ENCODE measurements around the gene LRRC45.

The LRRC45 gene

DNA sequence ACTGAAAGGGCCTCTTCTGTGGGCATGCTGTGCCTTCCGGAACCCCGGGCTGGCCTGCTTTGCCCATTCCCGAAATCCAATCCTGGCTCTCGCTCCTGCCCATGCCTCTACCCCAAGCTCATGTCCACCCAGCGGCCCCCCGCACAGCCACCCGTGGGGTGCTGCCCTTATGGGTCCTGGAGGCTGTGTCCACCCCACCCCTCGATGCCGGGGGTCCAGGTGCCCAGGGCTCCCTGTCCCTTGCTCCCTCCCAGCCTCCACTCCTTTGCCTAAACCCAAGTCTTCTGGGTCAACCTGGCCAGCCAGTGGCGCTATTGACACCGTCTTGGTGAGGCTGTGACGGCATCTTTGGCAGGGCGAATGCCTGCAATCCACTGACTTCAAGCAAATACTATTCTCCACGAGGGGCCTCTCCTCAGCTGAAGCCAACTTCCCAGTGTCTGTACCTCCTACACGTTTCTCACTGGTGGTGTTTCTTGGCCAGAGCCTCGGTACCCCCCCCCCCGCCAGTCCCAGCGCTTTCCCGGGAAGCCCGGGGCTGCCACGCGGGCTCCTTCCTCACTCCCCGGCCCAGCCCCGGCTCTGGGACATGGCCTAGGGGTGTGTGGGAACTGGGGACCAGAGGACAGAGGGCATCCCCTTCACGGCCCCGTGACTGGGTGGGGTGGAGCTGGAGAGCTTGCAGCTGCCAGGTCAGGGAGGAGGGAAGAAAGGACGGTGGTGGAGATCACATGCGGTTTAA, 54.7 kb downstream of the LRRC45 start:
- H3K36me3 ChIP-seq = peaks cover 29 to 50% (median 47%) of the 10 kb centered on the region in 3 donors
- no peaks in the 10 kb centered on the region for H3K9me3 ChIP-seq
- no peak for DNase-seq
- no peaks in the 10 kb centered on the region for H3K27me3 ChIP-seq
- intact Hi-C loops (cut with DNase I; ENCODE audit: low total_unique reads) = no loop called here
- H3K4me3 ChIP-seq = no peak overlapping the region
- no peak overlapping the region for H3K27ac ChIP-seq
- H3K4me1 ChIP-seq = no peaks in the 10 kb centered on the region
- TF ChIP-seq, protein P1, sequence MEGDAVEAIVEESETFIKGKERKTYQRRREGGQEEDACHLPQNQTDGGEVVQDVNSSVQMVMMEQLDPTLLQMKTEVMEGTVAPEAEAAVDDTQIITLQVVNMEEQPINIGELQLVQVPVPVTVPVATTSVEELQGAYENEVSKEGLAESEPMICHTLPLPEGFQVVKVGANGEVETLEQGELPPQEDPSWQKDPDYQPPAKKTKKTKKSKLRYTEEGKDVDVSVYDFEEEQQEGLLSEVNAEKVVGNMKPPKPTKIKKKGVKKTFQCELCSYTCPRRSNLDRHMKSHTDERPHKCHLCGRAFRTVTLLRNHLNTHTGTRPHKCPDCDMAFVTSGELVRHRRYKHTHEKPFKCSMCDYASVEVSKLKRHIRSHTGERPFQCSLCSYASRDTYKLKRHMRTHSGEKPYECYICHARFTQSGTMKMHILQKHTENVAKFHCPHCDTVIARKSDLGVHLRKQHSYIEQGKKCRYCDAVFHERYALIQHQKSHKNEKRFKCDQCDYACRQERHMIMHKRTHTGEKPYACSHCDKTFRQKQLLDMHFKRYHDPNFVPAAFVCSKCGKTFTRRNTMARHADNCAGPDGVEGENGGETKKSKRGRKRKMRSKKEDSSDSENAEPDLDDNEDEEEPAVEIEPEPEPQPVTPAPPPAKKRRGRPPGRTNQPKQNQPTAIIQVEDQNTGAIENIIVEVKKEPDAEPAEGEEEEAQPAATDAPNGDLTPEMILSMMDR (IDR thresholded peaks at IDR 0.05) = no peak

DNA sequence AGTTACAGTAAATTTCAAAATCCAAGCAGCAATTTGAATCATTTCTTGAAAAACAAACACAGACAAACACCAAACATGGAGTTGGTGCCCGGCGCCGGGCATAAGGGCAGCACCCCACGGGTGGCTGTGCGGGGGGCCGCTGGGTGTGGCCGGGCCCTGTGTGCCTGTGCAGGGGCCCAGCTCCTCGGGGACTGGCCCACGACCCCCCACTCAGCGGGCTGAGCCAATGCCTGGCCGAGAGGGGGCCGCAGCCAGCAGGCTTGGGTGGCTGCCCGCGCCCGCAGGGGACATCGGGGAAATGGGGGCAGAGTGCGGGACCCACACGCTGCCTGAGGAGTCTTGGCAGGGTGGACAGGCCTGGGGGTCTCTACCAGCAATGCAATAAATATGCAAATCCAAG, 55.3 kb downstream of the LRRC45 start:
- TF ChIP-seq, protein P1 (IDR thresholded peaks at IDR 0.05) = no peak
- Histone ChIP-seq H3K4me3 (no peak overlapping the region), H3K4me1 (no peaks in the 10 kb centered on the region), H3K9me3 (no peaks in the 10 kb centered on the region), H3K27me3 (no peaks in the 10 kb centered on the region), H3K27ac (no peak overlapping the region), H3K36me3 (peaks cover 36 to 57% (median 53%) of the 10 kb centered on the region in 3 donors)
- intact Hi-C loops (cut with DNase I; ENCODE audit: low total_unique reads) = no loop called here
- DNase-seq = no peak

DNA sequence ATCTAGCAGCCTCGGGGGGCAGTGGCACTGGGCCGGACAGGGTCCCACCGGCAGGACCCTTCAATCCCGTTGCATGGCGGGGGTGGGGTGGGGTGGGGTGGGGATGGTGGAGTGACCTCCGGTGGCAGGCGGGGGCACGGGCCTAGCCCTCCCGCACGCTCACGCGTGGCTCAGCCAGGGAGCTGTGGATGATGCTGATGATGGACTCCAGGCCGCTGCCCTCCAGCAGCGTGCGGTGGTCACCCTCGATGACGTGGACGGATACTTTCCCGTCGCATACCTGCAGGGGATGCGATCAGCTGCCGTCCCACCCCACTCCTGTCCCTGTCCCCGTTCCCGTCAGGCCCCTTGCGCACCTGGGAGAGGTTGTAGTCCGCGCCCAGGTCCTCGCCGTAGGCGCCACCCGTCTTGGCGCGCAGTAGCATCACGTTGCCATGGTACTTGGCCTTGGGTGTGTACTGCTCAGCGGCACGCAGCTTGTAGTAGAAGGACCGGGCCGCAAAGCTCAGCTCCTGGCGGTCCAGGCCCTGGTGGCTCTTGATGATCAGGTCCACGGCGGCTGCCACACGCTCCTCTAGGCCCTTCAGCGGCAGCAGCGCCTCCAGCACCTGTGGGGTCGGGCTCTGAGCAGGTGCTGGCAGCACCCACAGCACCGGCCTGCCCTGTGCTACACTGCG, 56.0 kb downstream of the LRRC45 start:
- TF ChIP-seq, protein P1 (IDR thresholded peaks at IDR 0.05) = no peak

DNA sequence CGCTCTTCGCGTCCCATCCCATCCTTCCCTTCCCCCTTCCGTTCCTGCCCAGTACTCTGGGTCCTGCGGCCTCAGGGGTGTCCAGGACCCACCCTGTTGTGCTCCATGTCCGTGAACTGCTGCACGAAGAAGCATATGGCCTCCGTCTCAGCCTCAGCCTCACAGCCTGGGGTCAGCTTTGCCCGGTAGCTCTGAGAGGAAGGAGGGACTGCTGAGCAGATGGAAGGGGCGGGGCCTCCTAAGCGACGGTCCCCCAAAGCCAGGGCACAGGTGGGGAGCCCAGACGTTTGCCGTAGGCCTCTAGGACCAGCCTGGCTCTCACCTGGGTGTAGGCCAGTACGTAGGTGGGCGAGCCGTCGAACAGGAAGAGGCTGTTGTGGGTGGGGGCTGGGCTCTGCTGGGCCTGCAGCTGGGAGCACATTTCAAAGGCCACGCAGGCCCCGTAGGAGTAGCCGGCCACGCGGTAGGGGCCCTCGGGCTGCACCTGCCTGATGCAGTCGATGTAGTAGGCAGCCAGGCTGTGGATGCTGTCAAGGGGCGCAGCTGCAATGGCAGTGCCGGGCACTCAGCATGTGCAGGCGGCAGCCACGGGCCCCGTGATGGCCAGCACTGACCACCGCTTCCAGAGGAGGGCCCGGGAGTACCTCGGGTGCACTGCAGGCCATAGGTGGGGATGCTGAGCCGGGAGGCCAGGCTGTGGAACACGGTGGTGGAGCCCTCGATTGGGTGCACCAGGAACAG, 57.1 kb downstream of the LRRC45 start:
- Histone ChIP-seq H3K27me3 (no peaks in the 10 kb centered on the region), H3K9me3 (no peaks in the 10 kb centered on the region), H3K27ac (no peak overlapping the region), H3K4me3 (no peak overlapping the region), H3K4me1 (no peaks in the 10 kb centered on the region), H3K36me3 (peaks cover 53 to 74% (median 71%) of the 10 kb centered on the region in 3 donors)
- TF ChIP-seq, protein P1 (IDR thresholded peaks at IDR 0.05) = no peak
- intact Hi-C loops (cut with DNase I; ENCODE audit: low total_unique reads) = no loop called here
- no peak for DNase-seq

More for the DNA sequence above, 56.0 kb downstream of the LRRC45 start:
- H3K36me3 ChIP-seq = peaks cover 43 to 64% (median 60%) of the 10 kb centered on the region in 3 donors
- no peaks in the 10 kb centered on the region for H3K9me3 ChIP-seq
- no peak for DNase-seq
- no peak overlapping the region for H3K27ac ChIP-seq
- no peaks in the 10 kb centered on the region for H3K4me1 ChIP-seq
- H3K27me3 ChIP-seq = no peaks in the 10 kb centered on the region
- H3K4me3 ChIP-seq = no peak overlapping the region
- intact Hi-C loops (cut with DNase I; ENCODE audit: low total_unique reads) = no loop called here
